ENCODE results near the gene API5.

API5 gene

DNA sequence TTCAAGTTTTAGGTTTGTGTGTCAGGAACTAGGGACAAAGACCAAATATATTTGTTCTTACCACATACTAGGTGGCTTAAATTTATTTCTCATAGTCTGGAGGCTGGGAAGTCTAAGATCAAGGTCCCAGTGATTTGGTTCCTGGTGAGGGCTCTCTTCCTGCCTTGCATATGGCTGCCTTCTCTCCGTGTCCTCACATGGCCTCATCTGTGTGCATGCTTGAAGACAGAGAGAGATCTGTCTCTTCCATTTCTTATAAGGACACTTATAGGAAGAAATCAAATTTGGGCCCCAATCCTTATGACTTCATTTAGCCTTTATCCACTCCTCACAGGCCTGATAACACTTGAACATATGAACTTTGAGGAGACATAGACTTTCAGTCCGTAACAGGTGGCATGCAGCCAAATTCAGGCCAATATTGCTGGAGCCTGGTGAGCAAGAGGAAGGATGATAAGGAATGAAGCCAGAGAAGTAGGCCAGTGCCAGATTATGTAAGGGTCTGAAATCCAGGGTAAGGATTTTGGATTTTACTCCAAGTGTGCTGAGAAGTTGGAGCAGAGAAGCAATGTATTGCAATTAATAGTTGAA is 82.1 kb downstream of the API5 start:
- no peak for DNase-seq (ENCODE audit: low read depth)
- TF ChIP-seq, protein P1, sequence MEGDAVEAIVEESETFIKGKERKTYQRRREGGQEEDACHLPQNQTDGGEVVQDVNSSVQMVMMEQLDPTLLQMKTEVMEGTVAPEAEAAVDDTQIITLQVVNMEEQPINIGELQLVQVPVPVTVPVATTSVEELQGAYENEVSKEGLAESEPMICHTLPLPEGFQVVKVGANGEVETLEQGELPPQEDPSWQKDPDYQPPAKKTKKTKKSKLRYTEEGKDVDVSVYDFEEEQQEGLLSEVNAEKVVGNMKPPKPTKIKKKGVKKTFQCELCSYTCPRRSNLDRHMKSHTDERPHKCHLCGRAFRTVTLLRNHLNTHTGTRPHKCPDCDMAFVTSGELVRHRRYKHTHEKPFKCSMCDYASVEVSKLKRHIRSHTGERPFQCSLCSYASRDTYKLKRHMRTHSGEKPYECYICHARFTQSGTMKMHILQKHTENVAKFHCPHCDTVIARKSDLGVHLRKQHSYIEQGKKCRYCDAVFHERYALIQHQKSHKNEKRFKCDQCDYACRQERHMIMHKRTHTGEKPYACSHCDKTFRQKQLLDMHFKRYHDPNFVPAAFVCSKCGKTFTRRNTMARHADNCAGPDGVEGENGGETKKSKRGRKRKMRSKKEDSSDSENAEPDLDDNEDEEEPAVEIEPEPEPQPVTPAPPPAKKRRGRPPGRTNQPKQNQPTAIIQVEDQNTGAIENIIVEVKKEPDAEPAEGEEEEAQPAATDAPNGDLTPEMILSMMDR (IDR thresholded peaks at IDR 0.05; ENCODE audit: control insufficient read depth, insufficient read depth, low read depth, low read length, missing control alignments): no peak
- no peak overlapping the region for H3K4me3 ChIP-seq (ENCODE audit: control insufficient read depth, low read depth, low read length)

All from AG09309 (cell line).